ENCODE results near the gene XPOT.

DNA sequence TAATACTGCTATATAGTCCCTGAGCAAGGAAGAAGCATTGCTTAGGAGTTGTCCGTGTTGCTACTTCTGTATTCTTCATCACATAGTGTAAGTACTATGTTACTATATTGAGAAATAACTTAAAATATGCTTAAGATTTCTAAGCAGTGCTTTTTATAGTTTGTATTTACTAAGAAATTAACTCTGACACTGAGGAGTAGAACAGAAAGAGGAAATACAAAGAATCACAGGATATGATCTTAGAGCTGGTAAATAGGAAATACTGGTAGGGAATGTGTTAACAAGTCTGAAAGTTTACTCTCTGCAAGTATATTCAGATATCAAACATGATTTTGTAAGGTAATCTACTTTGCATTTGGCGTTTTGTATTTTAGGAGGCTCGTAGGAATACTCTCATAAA lies 15.5 kb downstream of the XPOT start:
- no peak for TF ChIP-seq POLR2A (IDR thresholded peaks at IDR 0.05)
- no peak for TF ChIP-seq CTCF (IDR thresholded peaks at IDR 0.05)

Measured in thyroid gland (tissue), 4 donors.